Stomach (tissue), 4 donors: Measurements from ENCODE around the gene CWC25.

Experiments
- CTCF ChIP-seq, 7 experiments: fragments of 450-650 bp in 4 of 7; fragments of 200-600 bp in 3 of 7; sonication (generic) in 3 of 7; IDR thresholded peaks; one replicate each; pipeline ENCODE4 v1.5.1; 2016 to 2019; ENCODE audit warnings: antibody characterized with exemption in 7 of 7, control low read depth in 2 of 7, mild to moderate bottlenecking in 1 of 7
- POLR2A ChIP-seq, 4 donors: fragments of 450-650 bp; IDR thresholded peaks; one replicate each; pipeline ENCODE4 v1.6.1; 2016; ENCODE audit warnings: antibody characterized with exemption in 4 of 4, control low read depth in 2 of 4, mild to moderate bottlenecking in 1 of 4, moderate library complexity in 1 of 4
- POLR2AphosphoS5 ChIP-seq, 3 donors: sonication (generic); formaldehyde crosslinking; IDR thresholded peaks; one replicate each; pipeline ENCODE4 v1.6.1; 2016; ENCODE audit warnings: antibody characterized with exemption in 3 of 3

GRCh38 chr17:38824899-38825761 lies at the start of gene CWC25:
- TF ChIP-seq CTCF (IDR thresholded peaks at IDR 0.05), result no peak
- TF ChIP-seq POLR2AphosphoS5 (IDR thresholded peaks at IDR 0.05), result peak; percentile 98 to 100 (median 99)
- TF ChIP-seq POLR2A (IDR thresholded peaks at IDR 0.05), result peak in 2 of 4 donors; percentile 43 to 87
